ENCODE data around the gene THAP8. TPM values are rescaled to one million over a fixed set of nuclear protein-coding genes. Genes with fewer than 3 reads are reported as not detected.

Gene THAP8
- total RNA-seq, 1 experiment from 2014 or later = 5.4 TPM

DNA sequence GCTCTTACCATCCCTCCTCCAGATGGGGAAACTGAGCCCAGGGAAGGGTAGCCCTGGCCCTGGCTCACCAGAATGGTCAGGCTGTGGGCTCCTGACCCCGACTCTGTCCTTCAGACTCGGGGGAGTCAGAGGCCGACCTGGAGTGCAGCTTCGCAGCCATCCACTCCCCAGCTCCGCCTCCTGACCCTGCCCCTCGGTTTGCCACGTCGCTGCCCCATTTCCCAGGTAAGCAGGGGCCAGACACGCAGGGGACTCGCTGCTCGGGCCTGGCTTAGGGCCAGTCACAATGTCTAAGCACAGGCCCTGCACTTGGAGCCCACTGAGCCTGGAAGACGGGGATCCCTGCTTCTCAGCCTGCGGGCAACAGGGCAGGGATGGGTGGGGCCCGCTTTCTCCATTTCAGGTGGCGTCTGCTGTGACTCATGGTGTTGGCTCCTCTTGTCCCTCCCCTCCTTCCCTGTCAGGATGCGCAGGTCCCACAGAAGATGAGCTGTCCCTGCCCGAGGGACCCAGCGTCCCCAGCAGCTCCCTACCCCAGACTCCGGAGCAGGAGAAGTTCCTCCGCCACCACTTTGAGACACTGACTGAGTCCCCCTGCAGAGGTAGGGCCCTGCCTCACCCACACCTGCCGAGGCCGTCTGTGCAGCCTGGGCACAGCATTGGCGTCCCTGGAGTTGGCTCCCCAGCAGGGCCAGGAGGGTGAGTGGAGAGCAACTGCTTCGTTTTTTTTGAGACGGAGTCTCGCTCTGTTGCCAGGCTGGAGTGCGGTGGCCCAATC is 47.7 kb upstream of the THAP8 start:
- H2BK120ac ChIP-seq (ENCODE audit: low read depth, low read length, poor library complexity, severe bottlenecking) = no peak overlapping the region
- no peak overlapping the region for H4K8ac ChIP-seq (replicated peaks; ENCODE audit: insufficient read length, low read depth, low read length)
- TF ChIP-seq, protein P1, sequence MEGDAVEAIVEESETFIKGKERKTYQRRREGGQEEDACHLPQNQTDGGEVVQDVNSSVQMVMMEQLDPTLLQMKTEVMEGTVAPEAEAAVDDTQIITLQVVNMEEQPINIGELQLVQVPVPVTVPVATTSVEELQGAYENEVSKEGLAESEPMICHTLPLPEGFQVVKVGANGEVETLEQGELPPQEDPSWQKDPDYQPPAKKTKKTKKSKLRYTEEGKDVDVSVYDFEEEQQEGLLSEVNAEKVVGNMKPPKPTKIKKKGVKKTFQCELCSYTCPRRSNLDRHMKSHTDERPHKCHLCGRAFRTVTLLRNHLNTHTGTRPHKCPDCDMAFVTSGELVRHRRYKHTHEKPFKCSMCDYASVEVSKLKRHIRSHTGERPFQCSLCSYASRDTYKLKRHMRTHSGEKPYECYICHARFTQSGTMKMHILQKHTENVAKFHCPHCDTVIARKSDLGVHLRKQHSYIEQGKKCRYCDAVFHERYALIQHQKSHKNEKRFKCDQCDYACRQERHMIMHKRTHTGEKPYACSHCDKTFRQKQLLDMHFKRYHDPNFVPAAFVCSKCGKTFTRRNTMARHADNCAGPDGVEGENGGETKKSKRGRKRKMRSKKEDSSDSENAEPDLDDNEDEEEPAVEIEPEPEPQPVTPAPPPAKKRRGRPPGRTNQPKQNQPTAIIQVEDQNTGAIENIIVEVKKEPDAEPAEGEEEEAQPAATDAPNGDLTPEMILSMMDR (conservative IDR thresholded peaks at IDR 0.05) = no peak
- no peak overlapping the region for H3K14ac ChIP-seq (ENCODE audit: insufficient read depth, low read length)
- Mint-ChIP-seq H3K27ac (no peak overlapping the region), H3K4me3 (no peak overlapping the region), H3K27me3 (ENCODE audit: low read depth) (no peaks in the 10 kb centered on the region; the same call in 1 of the 2 replicates), H3K36me3 (ENCODE audit: insufficient read depth in 1 of 3, low read depth in 3 of 3) (peaks cover 31 to 79% (median 68%) of the 10 kb centered on the region in 3 experiments), H3K4me1 (no peaks in the 10 kb centered on the region), H3K9me3 (no peaks in the 10 kb centered on the region)
- no peak overlapping the region for H3K4me2 ChIP-seq (ENCODE audit: insufficient read depth, insufficient read length, low read length)
- no peak overlapping the region for H3K27ac ChIP-seq (ENCODE audit: insufficient read length, low read depth, low read length)
- no peak overlapping the region for H3T11ph ChIP-seq (ENCODE audit: low read length)
- no peak overlapping the region for H2BK5ac ChIP-seq (ENCODE audit: insufficient read length, low read length)
- H3K79me1 ChIP-seq (ENCODE audit: insufficient read depth, low read depth, low read length, poor library complexity, severe bottlenecking) = no peaks in the 10 kb centered on the region
- H3K4me1 ChIP-seq (ENCODE audit: insufficient read depth, low read length) = no peaks in the 10 kb centered on the region
- H2AFZ ChIP-seq (ENCODE audit: low read length) = no peak overlapping the region
- no peak overlapping the region for H4K5ac ChIP-seq (ENCODE audit: insufficient read length, low read depth, low read length)
- no peaks in the 10 kb centered on the region for H4K20me1 ChIP-seq (ENCODE audit: control insufficient read depth, insufficient read depth, insufficient read length)
- H3K9me3 ChIP-seq (ENCODE audit: control insufficient read depth, low read depth, low read length) = no peaks in the 10 kb centered on the region
- H3K27me3 ChIP-seq (ENCODE audit: insufficient read depth, low read length) = no peaks in the 10 kb centered on the region
- no peak overlapping the region for H2BK15ac ChIP-seq (ENCODE audit: low read depth, low read length)
- H2AK5ac ChIP-seq (ENCODE audit: insufficient read length, low read length) = no peak overlapping the region
- H3K9ac ChIP-seq (ENCODE audit: extremely low read depth, insufficient read length, low read length) = no peak overlapping the region
- no peak overlapping the region for H3K4ac ChIP-seq (ENCODE audit: low read depth, low read length)
- no peak overlapping the region for H2BK20ac ChIP-seq (ENCODE audit: low read depth, low read length, poor library complexity, severe bottlenecking)
- no CpG with 5 or more reads among the region's 27 CpGs for WGBS (ENCODE audit: extremely low coverage, insufficient read length, low lambda C conversion rate)
- H3K18ac ChIP-seq (ENCODE audit: insufficient read length, low read depth, low read length) = no peak overlapping the region
- no peak for DNase-seq
- no peak overlapping the region for H2BK12ac ChIP-seq (ENCODE audit: insufficient read length, low read depth, low read length)
- no peak overlapping the region for H3K23ac ChIP-seq (ENCODE audit: insufficient read length, low read depth, low read length)
- H3K56ac ChIP-seq (ENCODE audit: insufficient read length, low read depth, low read length) = no peak overlapping the region
- H3K79me2 ChIP-seq (ENCODE audit: insufficient read depth, low read length) = no peaks in the 10 kb centered on the region
- H3K23me2 ChIP-seq (ENCODE audit: insufficient read length, low read depth, low read length, poor library complexity, severe bottlenecking) = no peaks in the 10 kb centered on the region
- no peak overlapping the region for H4K91ac ChIP-seq (ENCODE audit: insufficient read length, low read depth, low read length)
